ENCODE measurements around the gene TBC1D8. TPM values are rescaled to one million over a fixed set of nuclear protein-coding genes. Genes with fewer than 3 reads are reported as not detected.

TBC1D8 gene
- total and polyA plus RNA-seq, 2 of the 13 experiments (the other 11 are each of a cell fraction or from before 2014, with no cell fraction given), result 45.1 to 95.4 TPM

GRCh38 chr2:101124643-101125366, 26.4 kb downstream of the TBC1D8 start (continued):
- TF ChIP-seq ZNF260 (CRISPR knock-in tag; IDR thresholded peaks at IDR 0.05; ENCODE audit: borderline replicate concordance, low read depth) (no peak), BATF2 (CRISPR knock-in tag; IDR thresholded peaks at IDR 0.05) (no peak), ZNF577 (CRISPR knock-in tag; IDR thresholded peaks at IDR 0.05; ENCODE audit: borderline replicate concordance, low read depth) (no peak), KAT7 (CRISPR knock-in tag; IDR thresholded peaks at IDR 0.05; ENCODE audit: borderline replicate concordance) (0 out of 2 replicates have a peak, but pooled peaks have one; percentile 37), HINFP (CRISPR knock-in tag; IDR thresholded peaks at IDR 0.05; ENCODE audit: low read depth) (no peak), FOSL2 (CRISPR knock-in tag; IDR thresholded peaks at IDR 0.05) (peak; percentile 98), HNF1A (IDR thresholded peaks at IDR 0.05; ENCODE audit: low read depth) (no peak), HNF1A (CRISPR knock-in tag; IDR thresholded peaks at IDR 0.05; ENCODE audit: borderline replicate concordance) (no peak; the same call in 1 of the 2 replicates), SRY (CRISPR knock-in tag; IDR thresholded peaks at IDR 0.05) (no peak), FOXK2 (IDR thresholded peaks at IDR 0.05) (0 out of 2 replicates have a peak, but pooled peaks have one; percentile 34), ZNF879 (CRISPR knock-in tag; IDR thresholded peaks at IDR 0.05) (no peak), MEIS2 (CRISPR knock-in tag; IDR thresholded peaks at IDR 0.05) (peak; percentile 95; the same call in 1 of the 2 replicates), MZF1 (CRISPR knock-in tag; IDR thresholded peaks at IDR 0.05; ENCODE audit: borderline replicate concordance) (no peak; the same call in 1 of the 2 replicates), SNAI1 (CRISPR knock-in tag; IDR thresholded peaks at IDR 0.05; ENCODE audit: borderline replicate concordance) (peak; percentile 61; the same call in 1 of the 2 replicates)
- TF ChIP-seq, protein P1, sequence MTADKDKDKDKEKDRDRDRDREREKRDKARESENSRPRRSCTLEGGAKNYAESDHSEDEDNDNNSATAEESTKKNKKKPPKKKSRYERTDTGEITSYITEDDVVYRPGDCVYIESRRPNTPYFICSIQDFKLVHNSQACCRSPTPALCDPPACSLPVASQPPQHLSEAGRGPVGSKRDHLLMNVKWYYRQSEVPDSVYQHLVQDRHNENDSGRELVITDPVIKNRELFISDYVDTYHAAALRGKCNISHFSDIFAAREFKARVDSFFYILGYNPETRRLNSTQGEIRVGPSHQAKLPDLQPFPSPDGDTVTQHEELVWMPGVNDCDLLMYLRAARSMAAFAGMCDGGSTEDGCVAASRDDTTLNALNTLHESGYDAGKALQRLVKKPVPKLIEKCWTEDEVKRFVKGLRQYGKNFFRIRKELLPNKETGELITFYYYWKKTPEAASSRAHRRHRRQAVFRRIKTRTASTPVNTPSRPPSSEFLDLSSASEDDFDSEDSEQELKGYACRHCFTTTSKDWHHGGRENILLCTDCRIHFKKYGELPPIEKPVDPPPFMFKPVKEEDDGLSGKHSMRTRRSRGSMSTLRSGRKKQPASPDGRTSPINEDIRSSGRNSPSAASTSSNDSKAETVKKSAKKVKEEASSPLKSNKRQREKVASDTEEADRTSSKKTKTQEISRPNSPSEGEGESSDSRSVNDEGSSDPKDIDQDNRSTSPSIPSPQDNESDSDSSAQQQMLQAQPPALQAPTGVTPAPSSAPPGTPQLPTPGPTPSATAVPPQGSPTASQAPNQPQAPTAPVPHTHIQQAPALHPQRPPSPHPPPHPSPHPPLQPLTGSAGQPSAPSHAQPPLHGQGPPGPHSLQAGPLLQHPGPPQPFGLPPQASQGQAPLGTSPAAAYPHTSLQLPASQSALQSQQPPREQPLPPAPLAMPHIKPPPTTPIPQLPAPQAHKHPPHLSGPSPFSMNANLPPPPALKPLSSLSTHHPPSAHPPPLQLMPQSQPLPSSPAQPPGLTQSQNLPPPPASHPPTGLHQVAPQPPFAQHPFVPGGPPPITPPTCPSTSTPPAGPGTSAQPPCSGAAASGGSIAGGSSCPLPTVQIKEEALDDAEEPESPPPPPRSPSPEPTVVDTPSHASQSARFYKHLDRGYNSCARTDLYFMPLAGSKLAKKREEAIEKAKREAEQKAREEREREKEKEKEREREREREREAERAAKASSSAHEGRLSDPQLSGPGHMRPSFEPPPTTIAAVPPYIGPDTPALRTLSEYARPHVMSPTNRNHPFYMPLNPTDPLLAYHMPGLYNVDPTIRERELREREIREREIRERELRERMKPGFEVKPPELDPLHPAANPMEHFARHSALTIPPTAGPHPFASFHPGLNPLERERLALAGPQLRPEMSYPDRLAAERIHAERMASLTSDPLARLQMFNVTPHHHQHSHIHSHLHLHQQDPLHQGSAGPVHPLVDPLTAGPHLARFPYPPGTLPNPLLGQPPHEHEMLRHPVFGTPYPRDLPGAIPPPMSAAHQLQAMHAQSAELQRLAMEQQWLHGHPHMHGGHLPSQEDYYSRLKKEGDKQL (CRISPR knock-in tag; IDR thresholded peaks at IDR 0.05; ENCODE audit: low read depth), result peak; percentile 76

Data from HepG2 (cell line).